Breast epithelium (tissue), 4 donors: Measurements from ENCODE around the gene TOP3A. TPM values are rescaled to one million over a fixed set of nuclear protein-coding genes. Genes with fewer than 3 reads are reported as not detected.

Source experiments
- DNase-seq, 2 donors: peaks; one replicate each; pipeline ENCODE4 v3.0.0-alpha.2; 2019; ENCODE audit warnings: low spot score in 2 of 2
- H3K27ac ChIP-seq, 2 donors: fragments of 200-600 bp; sonication (generic) in 1 of 2; one replicate each; pipeline ENCODE4 v1.5.1; 2016 to 2019; ENCODE audit warnings: mild to moderate bottlenecking in 1 of 2
- H3K27me3 ChIP-seq, 2 donors: fragments of 200-600 bp; sonication (generic) in 1 of 2; one replicate each; pipeline versions ENCODE4 v1.5.1 to v1.6.0; 2017 to 2019; ENCODE audit warnings: control low read depth in 1 of 2, mild to moderate bottlenecking in 1 of 2
- H3K36me3 ChIP-seq: fragments of 200-600 bp; one replicate; pipeline ENCODE4 v1.5.1; 2019
- H3K4me1 ChIP-seq, 2 donors: fragments of 200-600 bp; sonication (generic); one replicate each; pipeline ENCODE4 v1.5.1; 2016 to 2019; ENCODE audit warnings: control low read depth in 1 of 2
- H3K4me3 ChIP-seq, 3 donors: fragments of 200-600 bp; sonication (generic); 1 replicate in 2 of 3; 2 replicates in 1 of 3; pipeline ENCODE4 v1.5.1; 2016 to 2019; ENCODE audit warnings: mild to moderate bottlenecking in 3 of 3, moderate library complexity in 2 of 3
- H3K9me3 ChIP-seq, 2 donors: fragments of 200-600 bp; sonication (generic) in 1 of 2; one replicate each; pipeline ENCODE4 v1.5.1; 2016 to 2019; ENCODE audit warnings: control low read depth in 1 of 2
- POLR2A ChIP-seq: fragments of 450-650 bp; IDR thresholded peaks from one replicate; pipeline ENCODE4 v1.6.1; 2016; ENCODE audit warnings: antibody characterized with exemption, mild to moderate bottlenecking, moderate library complexity
- POLR2AphosphoS5 ChIP-seq, 3 donors: sonication (generic); formaldehyde crosslinking; IDR thresholded peaks; one replicate each; pipeline ENCODE4 v1.6.1; 2017; ENCODE audit warnings: antibody characterized with exemption in 3 of 3
- intact Hi-C: fragments of 100-400 bp; cut with DNase I; formaldehyde crosslinking; loops from one replicate; pipeline ENCODE4 v1.15.1; 2023; ENCODE audit warnings: low total_unique reads
- total RNA-seq, 3 donors: library from RNA; depleted of rRNA; stranded (reverse); fragments of >200 nt; gene quantifications; one replicate each; pipeline ENCODE4 v1.1.0, GENCODE V29; 2016
- TF ChIP-seq, protein P1 (sequence below), 3 donors: fragments of 450-650 bp; IDR thresholded peaks; one replicate each; pipeline ENCODE4 v1.5.1; 2016 to 2017; ENCODE audit warnings: antibody characterized with exemption in 3 of 3, mild to moderate bottlenecking in 3 of 3, moderate library complexity in 3 of 3

Gene TOP3A
- total RNA-seq, 3 donors from 2014 or later = 25.9 to 46.5 (median 30.1) TPM

DNA sequence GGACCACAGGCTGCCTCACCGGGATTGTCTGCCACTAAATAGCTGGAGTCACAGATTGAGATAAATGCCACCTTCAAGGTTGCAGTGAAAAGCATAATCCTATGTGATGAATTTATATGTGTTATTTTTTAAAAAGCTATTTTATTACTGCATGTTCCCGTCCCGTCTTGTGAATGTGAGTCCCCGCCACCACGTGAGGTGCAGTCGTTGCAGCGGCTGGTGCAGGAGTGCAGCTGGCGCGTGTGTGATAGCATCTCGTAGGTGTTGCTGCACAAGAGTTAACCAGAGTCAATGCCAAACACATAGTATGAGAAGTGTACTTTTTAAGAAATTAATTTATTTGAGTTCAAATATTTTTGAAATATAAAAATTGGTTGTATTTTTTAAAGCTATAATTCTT is 12.8 kb upstream of the TOP3A start:
- Histone ChIP-seq H3K36me3 (peaks cover 11% of the 10 kb centered on the region), H3K27me3 (no peaks in the 10 kb centered on the region), H3K27ac (no peak overlapping the region), H3K4me3 (no peak overlapping the region), H3K9me3 (no peaks in the 10 kb centered on the region), H3K4me1 (no peaks in the 10 kb centered on the region)
- intact Hi-C loops = no loop called here
- TF ChIP-seq, protein P1, sequence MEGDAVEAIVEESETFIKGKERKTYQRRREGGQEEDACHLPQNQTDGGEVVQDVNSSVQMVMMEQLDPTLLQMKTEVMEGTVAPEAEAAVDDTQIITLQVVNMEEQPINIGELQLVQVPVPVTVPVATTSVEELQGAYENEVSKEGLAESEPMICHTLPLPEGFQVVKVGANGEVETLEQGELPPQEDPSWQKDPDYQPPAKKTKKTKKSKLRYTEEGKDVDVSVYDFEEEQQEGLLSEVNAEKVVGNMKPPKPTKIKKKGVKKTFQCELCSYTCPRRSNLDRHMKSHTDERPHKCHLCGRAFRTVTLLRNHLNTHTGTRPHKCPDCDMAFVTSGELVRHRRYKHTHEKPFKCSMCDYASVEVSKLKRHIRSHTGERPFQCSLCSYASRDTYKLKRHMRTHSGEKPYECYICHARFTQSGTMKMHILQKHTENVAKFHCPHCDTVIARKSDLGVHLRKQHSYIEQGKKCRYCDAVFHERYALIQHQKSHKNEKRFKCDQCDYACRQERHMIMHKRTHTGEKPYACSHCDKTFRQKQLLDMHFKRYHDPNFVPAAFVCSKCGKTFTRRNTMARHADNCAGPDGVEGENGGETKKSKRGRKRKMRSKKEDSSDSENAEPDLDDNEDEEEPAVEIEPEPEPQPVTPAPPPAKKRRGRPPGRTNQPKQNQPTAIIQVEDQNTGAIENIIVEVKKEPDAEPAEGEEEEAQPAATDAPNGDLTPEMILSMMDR (IDR thresholded peaks at IDR 0.05) = no peak
- no peak for TF ChIP-seq POLR2A
- no peak for TF ChIP-seq POLR2AphosphoS5 (IDR thresholded peaks at IDR 0.05)
- DNase-seq = no peak

DNA sequence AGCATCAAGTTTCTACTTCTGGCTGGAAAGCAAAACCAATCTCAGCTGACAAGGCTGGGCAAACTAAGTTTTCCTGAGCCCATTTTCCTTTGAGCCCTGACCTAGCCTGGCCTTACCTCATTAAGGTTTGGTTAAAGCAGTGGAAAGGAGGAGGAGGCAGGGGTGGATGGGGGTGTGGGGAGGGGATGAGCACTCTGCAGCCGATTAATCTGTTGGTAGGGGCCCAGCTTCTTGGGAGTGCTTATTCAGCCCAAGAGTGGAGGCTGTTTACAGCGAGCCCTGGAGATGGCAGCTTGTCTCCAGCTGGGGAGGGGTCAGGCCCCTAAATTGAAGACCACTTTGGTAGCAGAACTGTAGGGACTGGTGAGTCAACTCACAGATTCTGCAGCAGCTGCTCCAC is 12.3 kb upstream of the TOP3A start:
- Histone ChIP-seq H3K9me3 (no peaks in the 10 kb centered on the region), H3K27me3 (no peaks in the 10 kb centered on the region), H3K27ac (no peak overlapping the region), H3K36me3 (peaks cover 11% of the 10 kb centered on the region), H3K4me1 (no peaks in the 10 kb centered on the region), H3K4me3 (no peak overlapping the region)
- TF ChIP-seq, protein P1 (IDR thresholded peaks at IDR 0.05) = no peak
- no peak for TF ChIP-seq POLR2AphosphoS5 (IDR thresholded peaks at IDR 0.05)
- TF ChIP-seq POLR2A = no peak
- DNase-seq = no peak
- intact Hi-C loops = no loop called here

DNA sequence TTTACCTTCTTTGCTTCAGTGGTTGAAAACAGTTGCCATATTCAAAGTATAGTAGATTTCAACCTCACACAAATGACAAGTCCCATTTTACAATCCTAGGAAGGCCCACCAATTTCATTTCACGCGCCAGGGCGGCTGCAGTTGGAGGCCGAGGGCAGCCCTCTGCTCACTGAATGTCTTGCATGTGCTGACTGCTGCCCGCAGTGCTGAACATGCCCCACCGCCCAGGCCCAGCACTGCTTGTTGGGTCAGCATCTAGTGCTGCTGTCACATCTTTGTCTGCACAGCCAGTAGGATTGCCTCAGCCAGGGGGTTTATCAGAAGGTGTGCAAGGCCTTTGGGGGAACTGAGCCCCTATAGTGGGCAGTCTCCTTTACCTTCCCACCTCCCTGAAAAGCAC is 11.8 kb upstream of the TOP3A start:
- Histone ChIP-seq H3K27ac (no peak overlapping the region), H3K9me3 (no peaks in the 10 kb centered on the region), H3K4me3 (no peak overlapping the region), H3K4me1 (no peaks in the 10 kb centered on the region), H3K36me3 (peaks cover 11% of the 10 kb centered on the region), H3K27me3 (no peaks in the 10 kb centered on the region)
- intact Hi-C loops = no loop called here
- TF ChIP-seq POLR2A = no peak
- TF ChIP-seq, protein P1 (IDR thresholded peaks at IDR 0.05) = no peak
- no peak for TF ChIP-seq POLR2AphosphoS5 (IDR thresholded peaks at IDR 0.05)
- DNase-seq = no peak

DNA sequence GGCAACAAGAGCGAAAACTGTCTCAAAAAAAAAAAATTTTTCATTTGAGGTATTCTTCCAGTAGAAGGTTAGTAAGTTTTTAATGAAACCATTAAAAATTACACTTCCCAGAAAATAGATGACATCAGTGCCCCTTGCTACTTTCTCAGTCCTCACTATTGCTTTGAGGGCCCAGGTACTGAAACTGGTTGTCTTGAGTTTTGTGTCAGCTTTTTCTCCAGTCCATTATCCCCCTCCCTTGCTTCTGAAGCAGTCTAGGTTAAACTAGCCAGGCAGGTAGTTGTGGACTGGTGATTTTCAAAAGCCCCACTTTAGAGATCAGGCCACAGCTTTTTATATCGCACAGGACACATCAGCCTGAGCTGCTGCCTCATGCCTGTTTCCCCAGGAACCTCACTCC is 11.2 kb upstream of the TOP3A start:
- H3K27ac ChIP-seq = no peak overlapping the region
- intact Hi-C loops = no loop called here
- H3K9me3 ChIP-seq = no peaks in the 10 kb centered on the region
- H3K27me3 ChIP-seq = no peaks in the 10 kb centered on the region
- no peak for TF ChIP-seq POLR2A
- TF ChIP-seq, protein P1 (IDR thresholded peaks at IDR 0.05) = no peak
- TF ChIP-seq POLR2AphosphoS5 (IDR thresholded peaks at IDR 0.05) = no peak
- peaks cover 0 to under 1% of the 10 kb centered on the region in 2 donors for H3K4me1 ChIP-seq
- no peak for DNase-seq
- peaks cover 11% of the 10 kb centered on the region for H3K36me3 ChIP-seq
- H3K4me3 ChIP-seq = no peak overlapping the region

DNA sequence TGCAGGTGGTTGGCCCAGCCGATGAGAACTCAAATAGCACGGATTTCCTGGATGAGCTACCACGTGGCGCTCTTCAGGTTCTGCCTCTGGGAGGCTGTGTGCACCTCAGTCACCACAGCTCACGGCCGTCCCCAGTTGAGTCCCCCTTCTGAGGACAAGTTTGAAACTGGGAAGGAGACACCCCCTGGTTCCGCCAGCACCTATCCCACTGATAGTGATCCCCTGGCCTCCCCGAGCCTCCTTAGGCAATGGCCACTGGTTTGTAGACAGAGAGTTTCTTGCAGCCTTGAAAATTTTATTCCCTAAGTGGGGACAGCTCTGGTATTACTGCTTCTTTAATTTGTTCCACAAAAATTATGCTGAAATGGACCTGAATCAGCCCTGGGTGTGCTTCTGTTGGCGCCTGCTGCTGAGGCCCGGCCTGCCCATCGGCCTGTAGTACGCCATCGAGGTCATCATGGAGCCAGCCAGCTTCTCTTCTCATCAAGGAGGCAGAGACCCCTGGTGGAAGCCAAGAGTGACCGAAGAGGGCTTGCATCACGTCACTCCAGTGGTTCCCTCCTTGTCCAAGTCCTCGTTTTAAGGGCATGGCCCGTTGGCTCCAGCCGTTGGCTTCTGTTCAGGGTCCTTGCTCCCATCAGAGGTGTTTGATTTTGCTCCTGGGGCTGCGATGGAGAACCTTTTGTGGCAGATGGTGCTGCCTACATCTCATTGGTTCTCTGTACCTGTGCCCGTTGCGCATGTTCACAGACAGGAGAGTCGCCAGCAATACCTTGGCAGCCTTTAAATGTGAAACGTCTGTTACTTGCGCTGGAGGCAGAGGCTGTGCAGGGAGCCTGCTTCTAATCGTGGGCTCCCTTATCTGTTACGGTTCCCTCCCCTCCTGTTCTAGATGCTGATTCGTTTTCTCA is 9.6 kb upstream of the TOP3A start:
- Histone ChIP-seq H3K27ac (no peak overlapping the region), H3K9me3 (no peaks in the 10 kb centered on the region), H3K36me3 (peaks cover 11% of the 10 kb centered on the region), H3K4me1 (peaks cover 2 to 17% of the 10 kb centered on the region in 2 donors), H3K4me3 (no peak overlapping the region), H3K27me3 (no peaks in the 10 kb centered on the region)
- DNase-seq = no peak
- TF ChIP-seq, protein P1 (IDR thresholded peaks at IDR 0.05) = no peak
- no peak for TF ChIP-seq POLR2AphosphoS5 (IDR thresholded peaks at IDR 0.05)
- no peak for TF ChIP-seq POLR2A
- intact Hi-C loops = no loop called here
